Calu3 (cell line): ENCODE results near the gene DNAJC1. TPM values are rescaled to one million over a fixed set of nuclear protein-coding genes. Genes with fewer than 3 reads are reported as not detected.

ENCODE experiments used
- Bru-seq: library from RNA; stranded (reverse); fragments of 400-500 nt; gene quantifications from one replicate; lab custom pipeline; 2021; lab: Mats Ljungman, UMichigan
- BruChase-seq, 2 experiments: library from RNA; stranded (reverse); fragments of 400-500 nt; gene quantifications; one replicate each; lab custom pipeline; 2021; lab: Mats Ljungman, UMichigan
- BruUV-seq: library from RNA; stranded (reverse); fragments of 400-500 nt; replicated peaks from 2 replicates; lab custom pipeline; 2021; lab: Mats Ljungman, UMichigan
- CTCF ChIA-PET: fragments of 300-600 bp; sonication (Branson Sonifier 250); formaldehyde crosslinking; loops from one replicate; lab custom pipeline; 2022; ENCODE audit warnings: antibody characterized with exemption; lab: Charles Lee
- DNase-seq: peaks from one replicate; pipeline ENCODE4 v3.0.0; 2022
- H3K27ac Mint-ChIP-seq: one replicate; pipeline ENCODE4 v1.8.0; 2022; ENCODE audit warnings: mixed read lengths; ENCODE audit not compliant: unreplicated experiment
- H3K27me3 Mint-ChIP-seq: one replicate; pipeline ENCODE4 v1.8.0; 2022; ENCODE audit warnings: mixed read lengths; ENCODE audit not compliant: unreplicated experiment
- H3K36me3 Mint-ChIP-seq: one replicate; pipeline ENCODE4 v1.8.0; 2022; ENCODE audit warnings: mild to moderate bottlenecking, moderate library complexity, mixed read lengths; ENCODE audit not compliant: insufficient read depth, unreplicated experiment
- H3K4me1 Mint-ChIP-seq: one replicate; pipeline ENCODE4 v1.8.0; 2022; ENCODE audit warnings: mild to moderate bottlenecking, low read depth, mixed read lengths; ENCODE audit not compliant: unreplicated experiment
- H3K4me3 Mint-ChIP-seq: one replicate; pipeline ENCODE4 v1.8.0; 2022; ENCODE audit warnings: mild to moderate bottlenecking, low read depth, moderate library complexity, mixed read lengths; ENCODE audit not compliant: unreplicated experiment
- H3K9me3 Mint-ChIP-seq: one replicate; pipeline ENCODE4 v1.8.0; 2022; ENCODE audit warnings: low read depth, mixed read lengths; ENCODE audit not compliant: unreplicated experiment
- CTCF ChIP-seq: fragments of 200-600 bp; IDR thresholded peaks from one replicate; pipeline ENCODE4 v1.8.0; 2022; ENCODE audit warnings: antibody characterized with exemption; ENCODE audit not compliant: unreplicated experiment
- intact Hi-C: fragments of 100-400 bp; cut with micrococcal nuclease; formaldehyde crosslinking; loops from one replicate; pipeline ENCODE4 v1.10.0; 2022; ENCODE audit not compliant: unreplicated experiment
- long read RNA-seq: library from polyadenylated mRNA; stranded (forward); transcript quantifications from one replicate; pipeline ENCODE4 v2.0.0, GENCODE V29; 2022
- total RNA-seq: library from RNA; stranded (reverse); gene quantifications from 2 replicates; pipeline ENCODE4 v1.2.3, GENCODE V29; 2022

Gene DNAJC1
- 15.9 and 17.0 TPM in 2 replicates for total RNA-seq
- percentile 69 among the genes with signal in this experiment for Bru-seq, nascent RNA
- percentile 50 among the genes with signal in this experiment for BruChase-seq, experiment 1, labeled RNA remaining after a 6-hour chase
- BruChase-seq, experiment 2, labeled RNA remaining after a 2-hour chase = percentile 51 among the genes with signal in this experiment
- long read RNA-seq, transcript DNAJC1-202 (12 exons, 2,106 nt) = major isoform, 18 of 30 reads
- long read RNA-seq, partial matches to known transcripts = 4 of 30 reads
- long read RNA-seq, other reads (novel, unspliced or antisense) = 8 of 30 reads

- Mint-ChIP-seq H3K4me3 (peak within 1 kb of the TSS; percentile 79), H3K9me3 (peaks cover 3% of the 10 kb centered on the region), H3K4me1 (peaks cover 12% of the 10 kb centered on the region), H3K36me3 (peaks cover 26% of the 10 kb centered on the region), H3K27ac (peak within 1 kb of the TSS; percentile 82), H3K27me3 (peaks cover 19% of the 10 kb centered on the region)
- no TSS peak for BruUV-seq
- intact Hi-C loops = loop anchor here (5.0 to 10.0 kb wide), 3 partner anchors 241 to 424 kb away; partner anchors contain the start of gene COMMD3
- CTCF ChIA-PET = interaction anchor here (0.6 to 1.2 kb wide), 8 partner anchors 26 to 985 kb away, joined by 3 to 4 read pairs (median 3); partner anchors contain the start of gene COMMD3
- no peak for TF ChIP-seq CTCF
- DNase-seq = peak; percentile 98
Observed at GRCh38 chr10:22003177-22003963, at the start of gene DNAJC1. TSS of gene DNAJC1 (minus strand) at chr10:22003730. CDS start at chr10:22003434, 296 bp downstream.

GRCh38 chr10:22053048-22053447, 49.5 kb upstream of the DNAJC1 start:
- BruUV-seq = no TSS peak
- Mint-ChIP-seq H3K4me1 (no peaks in the 10 kb centered on the region), H3K27ac (no peak overlapping the region), H3K27me3 (no peaks in the 10 kb centered on the region), H3K4me3 (no peak overlapping the region), H3K9me3 (peaks cover 3% of the 10 kb centered on the region), H3K36me3 (no peaks in the 10 kb centered on the region)
- TF ChIP-seq CTCF = no peak
- intact Hi-C loops = no loop called here
- no peak for DNase-seq
- CTCF ChIA-PET = no interaction called here

GRCh38 chr10:22049635-22050034, 46.1 kb upstream of the DNAJC1 start:
- CTCF ChIA-PET = no interaction called here
- no peak for TF ChIP-seq CTCF
- Mint-ChIP-seq H3K4me3 (no peak overlapping the region), H3K36me3 (no peaks in the 10 kb centered on the region), H3K27ac (no peak overlapping the region), H3K27me3 (no peaks in the 10 kb centered on the region), H3K9me3 (no peaks in the 10 kb centered on the region), H3K4me1 (no peaks in the 10 kb centered on the region)
- no TSS peak for BruUV-seq
- intact Hi-C loops = no loop called here
- DNase-seq = no peak

- Mint-ChIP-seq H3K9me3 (no peaks in the 10 kb centered on the region), H3K4me1 (peaks cover under 1% of the 10 kb centered on the region), H3K27ac (no peak overlapping the region), H3K4me3 (no peak overlapping the region), H3K27me3 (no peaks in the 10 kb centered on the region), H3K36me3 (no peaks in the 10 kb centered on the region)
- CTCF ChIA-PET = no interaction called here
- no peak for TF ChIP-seq CTCF
- BruUV-seq = no TSS peak
- intact Hi-C loops = no loop called here
- no peak for DNase-seq
Observed at GRCh38 chr10:22047812-22048211, 44.3 kb upstream of the DNAJC1 start.
